GM23248 (cell line): ENCODE results near the gene IGFN1.

ENCODE experiments used
- EZH2 ChIP-seq: fragments of 200-600 bp; sonication (generic); IDR thresholded peaks from 2 replicates; pipeline ENCODE4 v1.6.1; 2018; ENCODE audit warnings: antibody characterized with exemption, mild to moderate bottlenecking; ENCODE audit not compliant: insufficient read depth, poor library complexity, severe bottlenecking
- EZH2phosphoT487 ChIP-seq: fragments of 200-600 bp; sonication (generic); IDR thresholded peaks from 2 replicates; pipeline ENCODE4 v1.6.1; 2018; ENCODE audit warnings: antibody characterized with exemption, moderate library complexity, mild to moderate bottlenecking, low read depth; ENCODE audit not compliant: insufficient read depth

DNA sequence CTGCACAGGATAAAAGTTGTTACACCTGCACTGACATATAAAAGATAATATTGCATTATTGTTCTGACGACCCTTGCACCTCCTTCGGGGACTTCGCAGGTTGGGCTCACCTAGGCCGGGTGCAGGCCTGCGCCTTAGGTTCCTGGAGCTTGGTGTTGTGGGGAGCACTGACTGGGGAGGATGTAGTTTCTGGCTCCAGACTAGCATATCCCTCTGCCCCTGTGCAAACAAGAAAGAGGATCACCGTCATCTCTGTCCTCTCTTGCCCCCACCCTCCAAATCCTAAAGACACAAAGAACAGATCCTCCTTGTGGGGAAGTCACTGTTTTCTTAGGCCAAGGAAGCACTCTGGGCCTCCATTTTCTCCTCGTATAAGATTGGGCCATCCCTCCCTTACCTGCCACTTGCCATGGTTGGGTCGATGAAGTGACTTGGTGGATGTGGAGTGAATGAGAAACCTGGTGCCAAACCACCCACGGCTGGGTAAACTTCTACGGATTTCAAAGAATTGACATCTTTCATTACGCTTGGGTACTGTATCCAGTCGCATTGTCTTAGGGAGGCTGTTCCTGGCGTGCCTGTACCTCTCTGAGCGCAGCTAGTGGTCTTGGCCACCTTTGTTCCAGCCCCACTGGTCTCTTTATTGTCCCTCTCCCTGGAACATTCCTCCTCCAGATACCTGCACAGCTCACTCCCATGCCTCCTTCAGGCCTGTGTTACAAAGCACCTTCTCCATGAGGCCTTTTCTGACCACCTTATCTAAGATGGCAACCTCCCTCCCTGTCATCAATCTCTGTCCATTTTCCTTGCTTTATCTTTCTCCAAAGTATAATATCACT, 58.3 kb downstream of the IGFN1 start:
- no peak for TF ChIP-seq EZH2
- TF ChIP-seq EZH2phosphoT487, result no peak
